HepG2 (cell line): ENCODE data around the gene IGSF11. TPM values are rescaled to one million over a fixed set of nuclear protein-coding genes. Genes with fewer than 3 reads are reported as not detected.

Experiments used
- ATAC-seq: fragments of 200-7000 bp; cut with Tn5 transposase; 3 replicates; pipeline ENCODE4 v1.9.1; 2020; ENCODE audit warnings: mild to moderate bottlenecking, moderate library complexity
- BruUV-seq: library from RNA; stranded (reverse); fragments of 400-500 nt; replicated peaks from 2 replicates; lab custom pipeline; 2021; lab: Mats Ljungman, UMichigan
- CTCF ChIA-PET: fragments of 300-600 bp; formaldehyde crosslinking; extraction: SDS; loops from one replicate; lab custom pipeline; 2021; ENCODE audit warnings: low total read pairs, inconsistent platforms, low intra/inter-chr PET ratio; lab: Yijun Ruan, JAX
- POLR2A ChIA-PET: fragments of 350-600 bp; sonication (Branson Sonifier 250); formaldehyde crosslinking; loops from one replicate; lab custom pipeline; 2020; ENCODE audit warnings: antibody characterized with exemption, inconsistent platforms; lab: Yijun Ruan, JAX
- DNase-seq: peaks from one replicate; pipeline ENCODE4 v3.0.0-alpha.2; 2015; ENCODE audit warnings: low spot score
- FAIRE-seq: peaks from 3 replicates; lab custom pipeline; 2011; peaks lifted over from hg19 to GRCh38; lab: Jason Lieb, UNC
- H2AFZ ChIP-seq: one replicate; pipeline ENCODE4 v1.6.1; 2011; ENCODE audit warnings: low read length, inconsistent platforms
- H3K27ac ChIP-seq: fragments of 300-600 bp; 3 replicates; pipeline ENCODE4 v1.8.0; 2011; ENCODE audit warnings: mixed run types, mild to moderate bottlenecking, mixed read lengths, low read length, inconsistent platforms; ENCODE audit not compliant: insufficient read depth; ENCODE audit errors: extremely low read length
- H3K27me3 ChIP-seq, 2 experiments: fragments of 200-600 bp in 1 of 2; 2 replicates in 1 of 2; 3 replicates in 1 of 2; pipeline versions ENCODE4 v1.6.0 to v1.8.0; 2011; ENCODE audit warnings: low read length in 2 of 2, mild to moderate bottlenecking in 2 of 2, moderate library complexity in 2 of 2, inconsistent platforms in 1 of 2; ENCODE audit not compliant: insufficient read depth in 2 of 2, control insufficient read depth in 1 of 2
- H3K36me3 ChIP-seq, 2 experiments: fragments of 200-600 bp in 1 of 2; replicated peaks in 1 of 2; 2 replicates in 1 of 2; 3 replicates in 1 of 2; pipeline versions ENCODE4 v1.5.1 to v1.8.0; 2011; ENCODE audit warnings: low read length in 2 of 2, inconsistent platforms in 1 of 2; ENCODE audit not compliant: insufficient read depth in 2 of 2, control insufficient read depth in 1 of 2
- H3K4me1 ChIP-seq: 2 replicates; pipeline ENCODE4 v1.5.1; 2012; ENCODE audit warnings: low read length, inconsistent platforms; ENCODE audit not compliant: insufficient read depth
- H3K4me2 ChIP-seq: 2 replicates; pipeline ENCODE4 v1.6.0; 2011; ENCODE audit warnings: low read depth, low read length, inconsistent platforms
- H3K4me3 ChIP-seq, 3 experiments: fragments of 200-600 bp in 1 of 3; sonication (generic), shearing (Covaris generic) in 1 of 3; replicated peaks in 1 of 3; 2 replicates each; pipeline ENCODE4 v1.5.1; 2011 to 2016; ENCODE audit warnings: low read length in 3 of 3, inconsistent platforms in 2 of 3, low read depth in 2 of 3, mild to moderate bottlenecking in 2 of 3, control low read depth in 1 of 3, mixed read lengths in 1 of 3; ENCODE audit not compliant: insufficient read depth in 1 of 3
- H3K79me2 ChIP-seq: one replicate; pipeline ENCODE4 v1.6.1; 2011; ENCODE audit warnings: low read length, inconsistent platforms; ENCODE audit not compliant: insufficient read depth
- H3K9ac ChIP-seq: 2 replicates; pipeline ENCODE4 v1.6.0; 2011; ENCODE audit warnings: mild to moderate bottlenecking, low read depth, low read length, inconsistent platforms; ENCODE audit not compliant: insufficient read depth
- H3K9me3 ChIP-seq: 2 replicates; pipeline ENCODE4 v1.5.1; 2012; ENCODE audit warnings: mild to moderate bottlenecking, low read length
- H4K20me1 ChIP-seq: 2 replicates; pipeline ENCODE4 v1.6.0; 2011; ENCODE audit warnings: inconsistent platforms, mild to moderate bottlenecking, low read length, moderate library complexity; ENCODE audit not compliant: insufficient read depth
- HINFP ChIP-seq: sonication (generic); formaldehyde crosslinking; IDR thresholded peaks from 2 replicates; pipeline ENCODE4 v1.4.0; 2020; ENCODE audit warnings: low read depth, mild to moderate bottlenecking, missing genetic modification reagents
- HIVEP1 ChIP-seq: sonication (generic); formaldehyde crosslinking; IDR thresholded peaks from 2 replicates; pipeline ENCODE4 v1.4.0; 2020; ENCODE audit warnings: mild to moderate bottlenecking, missing genetic modification reagents
- HOXA5 ChIP-seq: sonication (generic); formaldehyde crosslinking; IDR thresholded peaks from 2 replicates; pipeline ENCODE4 v1.4.0; 2020; ENCODE audit warnings: missing genetic modification reagents
- KDM6A ChIP-seq: IDR thresholded peaks from 2 replicates; pipeline ENCODE4 v1.6.1; 2016; ENCODE audit warnings: low read depth
- MEF2D ChIP-seq: sonication (generic); formaldehyde crosslinking; IDR thresholded peaks from 2 replicates; pipeline ENCODE4 v1.5.1; 2020; ENCODE audit warnings: mild to moderate bottlenecking, missing genetic modification reagents
- RARG ChIP-seq: sonication (generic); formaldehyde crosslinking; IDR thresholded peaks from 2 replicates; pipeline ENCODE4 v1.4.0; 2020; ENCODE audit warnings: low read depth, mild to moderate bottlenecking, missing genetic modification reagents
- RBM39 ChIP-seq: fragments of 200-400 bp; formaldehyde crosslinking; IDR thresholded peaks from one replicate; pipeline ENCODE4 v1.6.1; 2018; ENCODE audit warnings: antibody characterized with exemption, mild to moderate bottlenecking, low read depth, low read length; ENCODE audit not compliant: poor library complexity, severe bottlenecking
- SP2 ChIP-seq: sonication (generic); formaldehyde crosslinking; IDR thresholded peaks from 2 replicates; pipeline ENCODE4 v1.5.1; 2020; ENCODE audit warnings: mild to moderate bottlenecking, missing genetic modification reagents
- ZBTB33 ChIP-seq: sonication (generic); formaldehyde crosslinking; IDR thresholded peaks from 2 replicates; pipeline ENCODE4 v1.4.0; 2020; ENCODE audit warnings: missing genetic modification reagents
- ZBTB8A ChIP-seq: sonication (generic); formaldehyde crosslinking; IDR thresholded peaks from 2 replicates; pipeline ENCODE4 v1.4.0; 2020; ENCODE audit warnings: mild to moderate bottlenecking, low read depth, missing genetic modification reagents, borderline replicate concordance
- ZNF276 ChIP-seq: sonication (generic); formaldehyde crosslinking; IDR thresholded peaks from 2 replicates; pipeline ENCODE4 v1.4.0; 2020; ENCODE audit warnings: mild to moderate bottlenecking, low read depth, missing genetic modification reagents
- ZNF460 ChIP-seq: sonication (generic); formaldehyde crosslinking; IDR thresholded peaks from 2 replicates; pipeline ENCODE4 v1.5.1; 2020; ENCODE audit warnings: missing genetic modification reagents, mild to moderate bottlenecking, borderline replicate concordance
- ZNF570 ChIP-seq: sonication (generic); formaldehyde crosslinking; IDR thresholded peaks from 2 replicates; pipeline ENCODE4 v1.4.0; 2020; ENCODE audit warnings: mild to moderate bottlenecking, missing genetic modification reagents, borderline replicate concordance
- WGBS: methylation state at CpG from one replicate; pipeline ENCODE4 v1.1.6; 2017; ENCODE audit warnings: low lambda C conversion rate; 5-methylcytosine and 5-hydroxymethylcytosine counted together
- in situ Hi-C: cut with HindIII; loops from 2 replicates; pipeline ENCODE4 v1.10.0; 2017; ENCODE audit warnings: low pct_unique_long_range_greater_than_20kb; ENCODE audit not compliant: extremely low pct_ligation_motif_present
- intact Hi-C: fragments of 100-400 bp; cut with micrococcal nuclease; formaldehyde crosslinking; loops from one replicate; pipeline ENCODE4 v1.10.0; 2022; ENCODE audit not compliant: unreplicated experiment
- polyA plus RNA-seq, 8 experiments: library from polyadenylated mRNA; depleted of rRNA in 3 of 8; stranded (reverse) in 7 of 8; unstranded in 1 of 8; fragments of >200 nt; fragmentation: Illumina TruSeq in 4 of 8; extraction: Trizol in 4 of 8; gene quantifications; 2 replicates each; pipeline versions ENCODE4 v1.2.1 to v1.2.3, GENCODE V29; 2011 to 2016; ENCODE audit warnings: low read depth in 4 of 8, missing spikeins in 1 of 8, mixed read lengths in 1 of 8; ENCODE audit not compliant: insufficient read depth in 1 of 8
- total RNA-seq, 5 experiments: library from RNA; depleted of rRNA; stranded (reverse); fragments of >200 nt; fragmentation: Illumina TruSeq; extraction: Trizol; gene quantifications; 2 replicates each; pipeline ENCODE4 v1.2.3, GENCODE V29; 2016; ENCODE audit warnings: low read depth in 1 of 5
- TF ChIP-seq, protein P1 (sequence below): sonication (generic); formaldehyde crosslinking; IDR thresholded peaks from 2 replicates; pipeline ENCODE4 v1.4.0; 2020; ENCODE audit warnings: missing genetic modification reagents

IGSF11 gene
- total and polyA plus RNA-seq, 2 of the 13 experiments (the other 11 are each of a cell fraction or from before 2014, with no cell fraction given): not detected

GRCh38 chr3:118951089-118951488, 83.6 kb downstream of the IGSF11 start (continued):
- no peak for TF ChIP-seq HINFP (CRISPR knock-in tag)
- no peak for TF ChIP-seq ZNF570 (CRISPR knock-in tag)
- TF ChIP-seq, protein P1, sequence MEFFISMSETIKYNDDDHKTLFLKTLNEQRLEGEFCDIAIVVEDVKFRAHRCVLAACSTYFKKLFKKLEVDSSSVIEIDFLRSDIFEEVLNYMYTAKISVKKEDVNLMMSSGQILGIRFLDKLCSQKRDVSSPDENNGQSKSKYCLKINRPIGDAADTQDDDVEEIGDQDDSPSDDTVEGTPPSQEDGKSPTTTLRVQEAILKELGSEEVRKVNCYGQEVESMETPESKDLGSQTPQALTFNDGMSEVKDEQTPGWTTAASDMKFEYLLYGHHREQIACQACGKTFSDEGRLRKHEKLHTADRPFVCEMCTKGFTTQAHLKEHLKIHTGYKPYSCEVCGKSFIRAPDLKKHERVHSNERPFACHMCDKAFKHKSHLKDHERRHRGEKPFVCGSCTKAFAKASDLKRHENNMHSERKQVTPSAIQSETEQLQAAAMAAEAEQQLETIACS (CRISPR knock-in tag): no peak

DNA sequence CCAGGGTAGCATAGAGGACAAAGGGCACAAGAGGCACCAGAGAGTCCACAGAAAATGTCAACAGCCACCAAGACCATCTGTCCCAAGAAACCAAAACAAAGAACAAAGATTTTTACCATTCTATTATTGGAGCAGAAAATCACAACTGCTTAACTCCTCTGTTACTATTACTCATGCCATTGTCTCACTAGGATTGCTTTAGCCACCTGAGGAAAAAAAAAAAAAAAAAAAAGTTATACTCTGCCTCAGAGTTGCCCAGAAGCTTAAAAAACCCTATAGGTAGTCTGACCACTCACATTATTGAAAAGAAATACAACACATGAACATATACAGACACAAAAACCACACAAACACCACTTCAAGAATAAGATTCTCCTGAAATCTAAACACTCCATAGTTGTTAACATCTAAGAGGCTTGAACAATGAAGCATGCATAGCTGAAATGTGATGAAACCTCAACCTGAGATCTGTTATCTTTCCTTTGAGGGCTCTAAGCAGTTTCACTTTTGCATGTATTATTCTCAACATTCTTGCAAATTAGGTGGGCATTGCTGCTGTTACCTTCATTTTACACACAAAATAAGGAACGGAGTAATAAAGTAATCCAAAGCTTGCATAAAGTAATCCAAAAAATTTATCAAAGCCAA, 85.4 kb downstream of the IGSF11 start:
- Histone ChIP-seq H3K27ac (no peak overlapping the region), H3K4me3 (no peak overlapping the region), H2AFZ (no peak overlapping the region), H3K9ac (no peak overlapping the region), H3K4me2 (no peak overlapping the region), H3K4me1 (no peaks in the 10 kb centered on the region), H3K36me3 (no peaks in the 10 kb centered on the region), H3K9me3 (no peaks in the 10 kb centered on the region), H3K27me3 (no peaks in the 10 kb centered on the region), H4K20me1 (no peaks in the 10 kb centered on the region), H3K79me2 (no peaks in the 10 kb centered on the region)
- ATAC-seq (no peak), FAIRE-seq (no peak), DNase-seq (no peak)
- ChIA-PET POLR2A (no interaction called here), CTCF (no interaction called here)
- BruUV-seq: no TSS peak
- intact Hi-C loops (no loop called here), in situ Hi-C loops (no loop called here)
- WGBS: 0% methylated on average over 1 of the region's 1 CpG
- TF ChIP-seq RARG (CRISPR knock-in tag) (no peak), ZBTB8A (CRISPR knock-in tag) (no peak), HINFP (CRISPR knock-in tag) (no peak), ZNF276 (no peak), HIVEP1 (CRISPR knock-in tag) (no peak), HOXA5 (CRISPR knock-in tag) (no peak), MEF2D (CRISPR knock-in tag) (no peak), RBM39 (no peak), ZNF460 (CRISPR knock-in tag) (no peak), ZBTB33 (no peak), KDM6A (CRISPR knock-in tag) (no peak), SP2 (CRISPR knock-in tag) (no peak)
